ENCODE data around the gene PDE4DIP.
"Not testable (repeated sequence)": the region's sequence is repeated elsewhere in the genome, so short reads cannot be mapped to it uniquely, and the experiment has no call there.

Gene PDE4DIP

DNA sequence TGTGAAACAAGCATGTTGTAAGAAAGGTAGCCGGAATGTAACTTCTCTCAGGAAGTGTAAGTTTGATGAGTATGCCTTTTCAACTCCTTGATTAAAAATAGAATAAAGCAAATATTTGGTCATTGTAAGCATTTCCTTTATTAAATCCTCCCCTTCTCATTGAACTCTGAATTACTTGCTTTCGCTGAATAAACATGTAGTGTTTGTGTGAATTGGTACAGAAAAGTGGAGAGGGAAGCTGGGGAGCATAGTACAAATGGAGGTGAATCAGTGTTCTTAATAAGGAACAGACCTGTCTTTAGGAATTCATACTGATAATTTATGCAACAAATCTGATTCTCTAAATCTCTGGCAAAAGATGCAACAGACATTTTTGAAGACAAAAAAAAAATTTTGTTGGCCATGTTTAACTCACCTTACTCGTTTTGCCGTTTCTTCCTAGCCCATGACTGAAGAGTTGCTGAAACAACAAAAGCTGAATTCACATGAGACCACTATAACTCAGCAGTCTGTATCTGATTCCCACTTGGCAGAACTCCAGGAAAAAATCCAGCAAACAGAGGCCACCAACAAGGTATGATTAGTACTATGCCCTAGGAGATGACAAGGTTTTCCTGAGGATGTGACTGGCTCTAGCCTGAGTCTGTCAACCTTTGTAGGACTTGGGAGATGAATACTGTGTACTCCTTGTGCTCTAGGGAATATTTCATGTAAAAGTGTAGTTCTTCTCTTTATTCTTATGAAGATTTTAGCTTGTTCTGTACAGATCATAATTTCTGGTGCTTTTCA, 116.2 kb downstream of the PDE4DIP start:
- DNase-seq (ENCODE audit: low spot score in 2 of 2); in situ Hi-C loops (cut with MboI; ENCODE audit: low sequenced_read_pairs); H3K4me3 ChIP-seq: not testable (repeated sequence)

DNA sequence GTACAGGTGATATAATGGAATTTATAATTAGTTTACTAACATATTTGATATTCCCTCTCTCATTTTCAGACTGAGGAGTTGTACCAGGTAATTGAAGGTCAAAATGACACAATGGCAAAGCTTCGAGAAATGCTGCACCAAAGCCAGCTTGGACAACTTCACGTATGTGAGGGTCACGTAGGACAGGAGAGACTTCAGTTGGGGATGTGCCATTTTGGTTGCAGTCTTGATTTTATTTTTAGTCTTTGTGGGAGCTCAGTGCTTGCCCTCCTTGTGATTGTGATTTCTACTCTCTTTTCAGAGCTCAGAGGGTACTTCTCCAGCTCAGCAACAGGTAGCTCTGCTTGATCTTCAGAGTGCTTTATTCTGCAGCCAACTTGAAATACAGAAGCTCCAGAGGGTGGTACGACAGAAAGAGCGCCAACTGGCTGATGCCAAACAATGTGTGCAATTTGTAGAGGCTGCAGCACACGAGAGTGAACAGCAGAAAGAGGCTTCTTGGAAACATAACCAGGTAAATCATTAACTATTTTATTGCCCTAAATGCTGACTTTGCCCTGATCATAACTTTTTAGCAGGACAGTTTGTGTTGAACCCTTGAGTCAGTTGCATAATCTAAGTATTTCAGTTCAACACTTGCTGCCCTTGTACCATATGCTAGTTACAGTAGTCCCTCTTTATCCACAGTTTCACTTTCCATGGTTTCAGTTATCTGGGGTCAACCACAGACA, 118.1 kb downstream of the PDE4DIP start:
- H3K4me1 ChIP-seq; H3K27me3 ChIP-seq (ENCODE audit: low read depth); H3K4me3 ChIP-seq; H3K36me3 ChIP-seq (replicated peaks); H3K9me3 ChIP-seq; DNase-seq (ENCODE audit: low spot score in 2 of 2); in situ Hi-C loops (cut with MboI; ENCODE audit: low sequenced_read_pairs): not testable (repeated sequence)

More for the DNA sequence above, 116.2 kb downstream of the PDE4DIP start:
- H3K9me3 ChIP-seq; H3K4me1 ChIP-seq; H3K36me3 ChIP-seq (replicated peaks); H3K27me3 ChIP-seq (ENCODE audit: low read depth): not testable (repeated sequence)

DNA sequence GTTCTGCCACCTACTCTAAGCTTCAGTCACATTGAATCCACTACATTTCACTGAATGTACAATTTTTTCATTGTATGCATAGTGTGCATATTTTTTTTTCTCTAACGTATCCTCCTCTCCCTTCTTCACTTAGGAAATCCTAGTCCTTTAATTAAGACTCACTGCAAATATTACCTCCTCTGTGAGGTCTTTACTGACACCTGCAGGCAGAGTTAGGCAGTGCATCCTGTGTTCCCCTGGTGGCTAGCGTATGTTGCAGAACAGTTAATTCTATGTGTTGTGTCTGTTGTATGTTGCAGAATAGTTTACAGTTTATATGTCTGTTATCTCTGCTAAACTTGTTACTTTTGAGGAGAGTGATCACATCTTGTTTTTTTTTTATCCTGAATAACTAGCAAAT, 121.9 kb downstream of the PDE4DIP start:
- H3K4me3 ChIP-seq; H3K36me3 ChIP-seq (replicated peaks); H3K27me3 ChIP-seq (ENCODE audit: low read depth); DNase-seq (ENCODE audit: low spot score in 2 of 2); in situ Hi-C loops (cut with MboI; ENCODE audit: low sequenced_read_pairs); H3K4me1 ChIP-seq; H3K9me3 ChIP-seq: not testable (repeated sequence)

- H3K4me1 ChIP-seq; H3K4me3 ChIP-seq; H3K27me3 ChIP-seq (ENCODE audit: low read depth); DNase-seq (ENCODE audit: low spot score in 2 of 2); H3K36me3 ChIP-seq (replicated peaks); H3K9me3 ChIP-seq; in situ Hi-C loops (cut with MboI; ENCODE audit: low sequenced_read_pairs): not testable (repeated sequence)
Measured at GRCh38 chr1:148967580-148967979, 123.4 kb downstream of the PDE4DIP start.

DNA sequence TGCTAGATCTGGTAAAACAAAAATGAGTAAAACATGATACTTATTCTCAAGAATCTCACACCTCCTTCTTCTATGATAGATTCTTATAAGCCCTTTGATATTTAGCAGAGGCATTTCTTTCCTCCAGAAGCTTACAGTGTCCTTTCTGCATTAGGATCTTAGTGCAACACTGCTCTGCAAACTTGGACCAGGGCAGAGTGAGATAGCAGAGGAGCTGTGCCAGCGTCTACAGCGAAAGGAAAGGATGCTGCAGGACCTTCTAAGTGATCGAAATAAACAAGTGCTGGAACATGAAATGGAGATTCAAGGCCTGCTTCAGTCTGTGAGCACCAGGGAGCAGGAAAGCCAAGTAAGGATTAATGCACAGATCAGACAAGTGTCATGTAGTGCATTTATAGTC, 124.5 kb downstream of the PDE4DIP start:
- H3K9me3 ChIP-seq; in situ Hi-C loops (cut with MboI; ENCODE audit: low sequenced_read_pairs); H3K4me3 ChIP-seq; H3K4me1 ChIP-seq; H3K27me3 ChIP-seq (ENCODE audit: low read depth); H3K36me3 ChIP-seq (replicated peaks); DNase-seq (ENCODE audit: low spot score in 2 of 2): not testable (repeated sequence)

- in situ Hi-C loops (cut with MboI; ENCODE audit: low sequenced_read_pairs); H3K4me1 ChIP-seq; H3K9me3 ChIP-seq; H3K27me3 ChIP-seq (ENCODE audit: low read depth); H3K36me3 ChIP-seq (replicated peaks); DNase-seq (ENCODE audit: low spot score in 2 of 2); H3K4me3 ChIP-seq: not testable (repeated sequence)
Measured at GRCh38 chr1:148969126-148969525, 124.9 kb downstream of the PDE4DIP start.

GRCh38 chr1:148975453-148975852, 131.2 kb downstream of the PDE4DIP start:
- in situ Hi-C loops (cut with MboI; ENCODE audit: low sequenced_read_pairs), result not testable (repeated sequence)

DNA sequence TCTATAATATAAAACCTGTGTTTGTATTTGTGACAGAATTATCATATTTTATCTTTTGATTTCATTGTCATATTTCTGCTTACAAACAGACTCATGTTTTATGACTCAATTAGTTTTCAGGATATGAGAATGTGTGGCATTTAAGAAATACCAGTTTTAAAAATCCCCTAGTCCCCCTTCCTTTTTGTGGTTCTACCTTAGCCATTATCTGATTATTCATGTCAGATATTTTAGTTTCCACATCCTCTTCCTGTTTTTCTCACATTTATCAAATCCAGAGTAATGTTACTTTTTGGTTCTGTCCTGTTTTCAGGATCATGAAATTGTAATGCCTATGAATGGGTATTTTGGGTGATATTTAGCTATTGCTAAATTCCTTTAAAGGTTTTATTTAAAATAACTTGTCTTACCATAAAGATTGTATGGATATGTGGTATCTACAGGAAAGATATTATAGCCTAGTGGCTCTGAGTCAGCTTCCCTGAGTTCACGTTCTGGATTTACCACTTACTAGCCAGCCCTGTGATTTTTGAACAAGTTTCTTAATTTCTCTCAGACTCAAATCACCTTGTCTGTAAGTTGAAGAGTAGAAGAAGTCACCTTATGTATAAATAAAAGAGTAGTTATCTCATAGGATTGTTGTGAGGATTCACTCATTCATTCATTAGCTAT, 131.8 kb downstream of the PDE4DIP start:
- H3K4me1 ChIP-seq; in situ Hi-C loops (cut with MboI; ENCODE audit: low sequenced_read_pairs): not testable (repeated sequence)

More at GRCh38 chr1:148975453-148975852, 131.2 kb downstream of the PDE4DIP start:
- not testable (repeated sequence) for H3K9me3 ChIP-seq; H3K4me3 ChIP-seq; H3K4me1 ChIP-seq; DNase-seq (ENCODE audit: low spot score in 2 of 2); H3K27me3 ChIP-seq (ENCODE audit: low read depth)
- H3K36me3 ChIP-seq (replicated peaks), result peaks cover 16% of the 10 kb centered on the region

GRCh38 chr1:148977785-148978184, 133.6 kb downstream of the PDE4DIP start:
- H3K4me3 ChIP-seq; DNase-seq (ENCODE audit: low spot score in 2 of 2); H3K9me3 ChIP-seq; in situ Hi-C loops (cut with MboI; ENCODE audit: low sequenced_read_pairs); H3K27me3 ChIP-seq (ENCODE audit: low read depth); H3K4me1 ChIP-seq: not testable (repeated sequence)
- H3K36me3 ChIP-seq (replicated peaks), result peaks cover 30% of the 10 kb centered on the region

More for the DNA sequence above, 131.8 kb downstream of the PDE4DIP start:
- not testable (repeated sequence) for H3K27me3 ChIP-seq (ENCODE audit: low read depth); DNase-seq (ENCODE audit: low spot score in 2 of 2); H3K9me3 ChIP-seq; H3K4me3 ChIP-seq
- peaks cover 19% of the 10 kb centered on the region for H3K36me3 ChIP-seq (replicated peaks)

DNA sequence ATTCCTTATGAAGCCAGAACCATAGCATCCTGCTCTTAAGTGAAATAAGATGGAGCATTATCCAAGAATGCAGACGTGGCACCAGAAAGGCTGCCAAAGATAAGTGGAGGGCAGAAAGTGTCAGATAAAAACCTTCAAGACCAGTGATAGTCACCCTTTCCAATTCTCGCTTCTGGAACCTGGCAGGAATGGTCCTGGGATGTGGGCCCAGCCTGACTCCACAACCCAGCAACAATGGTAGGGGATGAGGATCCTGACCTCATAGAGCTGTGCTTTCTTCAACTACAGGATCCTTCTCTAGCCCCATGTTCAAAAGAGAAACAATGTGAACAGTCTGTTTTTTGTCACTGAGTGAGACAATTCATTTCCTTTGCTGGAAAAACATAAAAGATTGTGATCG, 145.2 kb downstream of the PDE4DIP start:
- H3K9me3 ChIP-seq; H3K27me3 ChIP-seq (ENCODE audit: low read depth); in situ Hi-C loops (cut with MboI; ENCODE audit: low sequenced_read_pairs); H3K4me3 ChIP-seq; DNase-seq (ENCODE audit: low spot score in 2 of 2); H3K4me1 ChIP-seq; H3K36me3 ChIP-seq (replicated peaks): not testable (repeated sequence)

DNA sequence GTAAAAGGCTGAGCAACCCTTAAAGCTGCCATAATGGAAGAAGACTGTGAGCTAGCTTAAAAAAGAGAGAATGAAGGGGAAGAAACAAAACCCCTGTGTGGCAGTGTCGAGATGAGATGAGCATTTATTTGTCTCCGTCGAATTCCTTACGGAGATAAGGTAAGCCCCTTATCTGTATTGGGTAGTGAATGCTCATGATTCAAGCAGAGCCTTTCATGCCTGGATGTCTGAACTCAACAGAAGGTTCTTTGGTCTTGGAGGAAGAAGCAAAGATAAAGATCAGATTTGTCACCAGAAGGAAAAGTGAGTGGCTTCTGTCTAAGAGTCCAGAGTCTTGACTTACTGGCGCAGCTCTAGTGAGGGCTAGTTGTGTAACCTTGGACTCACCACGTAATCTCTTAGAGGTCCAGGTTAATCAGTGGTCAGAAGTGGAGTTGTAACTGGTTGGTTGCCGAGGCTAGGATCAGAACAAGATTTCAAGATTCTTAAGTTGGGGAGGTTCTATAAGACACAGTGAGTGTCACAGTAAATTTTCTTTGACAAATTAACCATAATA, 146.1 kb downstream of the PDE4DIP start:
- H3K27me3 ChIP-seq (ENCODE audit: low read depth); H3K4me1 ChIP-seq; DNase-seq (ENCODE audit: low spot score in 2 of 2); H3K9me3 ChIP-seq; in situ Hi-C loops (cut with MboI; ENCODE audit: low sequenced_read_pairs); H3K4me3 ChIP-seq; H3K36me3 ChIP-seq (replicated peaks): not testable (repeated sequence)

DNA sequence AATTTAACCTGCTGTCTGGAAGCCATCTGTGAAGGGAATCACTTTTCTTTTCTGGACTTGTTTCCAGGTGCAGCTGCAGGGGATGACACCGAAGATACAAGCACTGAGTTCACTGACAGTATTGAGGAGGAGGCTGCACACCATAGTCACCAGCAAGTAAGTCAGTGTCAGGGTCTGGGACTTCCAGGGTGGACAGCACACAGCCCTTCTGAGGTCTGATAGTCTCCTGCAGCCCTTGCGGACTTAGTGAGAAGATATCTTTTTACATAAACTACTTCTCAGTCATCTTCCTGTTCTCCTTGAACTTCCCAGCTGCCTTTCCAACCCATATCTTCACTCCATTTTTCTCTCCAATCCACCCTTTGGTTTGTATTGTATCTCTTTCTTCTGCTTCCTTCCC, 147.6 kb downstream of the PDE4DIP start:
- H3K4me3 ChIP-seq; DNase-seq (ENCODE audit: low spot score in 2 of 2); H3K9me3 ChIP-seq; H3K27me3 ChIP-seq (ENCODE audit: low read depth); in situ Hi-C loops (cut with MboI; ENCODE audit: low sequenced_read_pairs); H3K4me1 ChIP-seq; H3K36me3 ChIP-seq (replicated peaks): not testable (repeated sequence)

- H3K4me3 ChIP-seq; in situ Hi-C loops (cut with MboI; ENCODE audit: low sequenced_read_pairs); H3K27me3 ChIP-seq (ENCODE audit: low read depth); H3K9me3 ChIP-seq; DNase-seq (ENCODE audit: low spot score in 2 of 2); H3K4me1 ChIP-seq; H3K36me3 ChIP-seq (replicated peaks): not testable (repeated sequence)
Measured at GRCh38 chr1:148992364-148992763, 148.1 kb downstream of the PDE4DIP start.
